ENCODE measurements around the gene IGF1R. TPM values are rescaled to one million over a fixed set of nuclear protein-coding genes. Genes with fewer than 3 reads are reported as not detected.

The IGF1R gene
- total RNA-seq, 2 donors from 2014 or later: 25.7 to 40.1 TPM

DNA sequence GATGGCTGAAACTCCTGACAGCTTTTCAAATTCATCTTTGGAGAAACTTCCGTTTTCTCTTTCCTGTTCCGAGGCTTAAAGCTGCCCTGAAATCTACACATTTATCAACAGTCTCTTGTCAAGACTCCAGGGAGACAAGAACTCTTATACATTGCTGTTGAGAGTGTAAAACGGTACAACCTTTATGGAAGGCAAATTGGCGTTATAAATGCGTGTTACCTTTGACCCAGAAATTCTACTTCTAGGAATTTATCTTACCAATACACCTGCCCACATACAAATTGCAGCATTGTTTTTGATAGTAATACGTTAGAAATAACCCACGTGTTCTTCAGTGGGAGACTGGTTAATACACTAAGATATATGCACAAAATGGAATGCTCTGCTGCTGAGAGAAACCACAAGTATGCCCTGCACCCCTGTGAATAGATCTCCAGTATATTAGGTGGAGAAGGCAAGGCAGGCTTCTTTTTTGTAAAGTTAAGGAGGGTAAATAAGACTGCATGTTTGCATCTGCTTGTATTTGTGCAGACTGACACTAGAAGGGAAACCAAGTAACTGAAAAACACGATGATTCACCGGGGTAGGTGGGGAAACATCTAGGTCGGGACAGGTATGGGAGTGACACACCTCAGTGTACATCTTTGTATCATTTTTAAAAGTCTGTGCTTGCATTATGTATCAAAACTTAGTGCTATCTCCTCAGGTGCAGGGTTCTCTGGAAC, 97.5 kb downstream of the IGF1R start:
- Mint-ChIP-seq H3K36me3 (ENCODE audit: insufficient read depth in 2 of 2) (no peaks in the 10 kb centered on the region), H3K4me1 (ENCODE audit: low read depth) (peaks cover 42% of the 10 kb centered on the region), H3K9me3 (no peaks in the 10 kb centered on the region), H3K27ac (no peak overlapping the region), H3K4me3 (peak overlapping the region; percentile 6 to 20), H3K27me3 (ENCODE audit: low read depth) (no peaks in the 10 kb centered on the region)
- ATAC-seq (replicated peaks in 1 of 2) (peak in 1 of 2 donors; percentile 44), DNase-seq (no peak)

DNA sequence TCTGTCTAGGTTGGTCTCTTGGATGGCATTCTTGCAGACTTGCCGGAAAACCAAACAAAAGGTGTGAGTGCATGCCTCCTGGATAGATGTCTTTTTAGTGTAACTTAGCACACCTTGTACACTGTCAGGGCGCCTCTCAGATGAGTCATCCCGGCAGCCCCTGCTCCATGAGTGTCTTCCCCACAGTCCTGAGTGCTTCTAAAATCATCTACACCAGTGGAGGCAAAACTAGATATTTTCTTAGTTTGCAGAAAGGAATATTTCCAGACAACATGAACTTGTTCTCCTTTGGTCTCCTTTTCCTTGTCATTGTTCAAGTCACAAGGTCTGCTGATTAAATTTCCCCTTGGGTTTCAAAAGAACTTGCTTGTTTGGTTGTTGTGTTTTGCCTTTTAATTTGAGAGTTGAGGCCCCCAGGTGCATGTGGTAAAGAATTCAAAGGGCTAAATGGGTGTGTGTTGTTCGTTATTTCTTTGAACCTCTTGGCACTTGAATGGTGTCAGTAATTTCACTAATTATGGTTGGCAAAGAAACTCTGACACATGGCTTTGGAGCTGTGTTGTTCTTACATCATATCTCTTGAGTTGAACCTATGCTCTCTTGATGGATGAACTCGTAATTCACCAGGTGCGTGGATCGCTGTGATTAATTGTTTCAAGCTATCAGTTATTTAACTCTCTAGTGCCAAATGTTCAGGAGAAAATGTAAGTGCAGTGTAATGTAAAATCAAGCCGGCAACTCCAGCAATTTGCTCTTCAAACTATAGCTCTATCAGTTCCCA, 98.2 kb downstream of the IGF1R start:
- ATAC-seq (replicated peaks in 1 of 2) (peak in 1 of 2 donors; percentile 43), DNase-seq (no peak)
- no peaks in the 10 kb centered on the region for H3K27me3 Mint-ChIP-seq (ENCODE audit: low read depth)
- no peaks in the 10 kb centered on the region for H3K9me3 Mint-ChIP-seq
- H3K4me1 Mint-ChIP-seq (ENCODE audit: low read depth): peaks cover 42% of the 10 kb centered on the region
- H3K4me3 Mint-ChIP-seq: peak overlapping the region in 1 of 2 donors; percentile 6
- H3K27ac Mint-ChIP-seq: no peak overlapping the region
- no peaks in the 10 kb centered on the region for H3K36me3 Mint-ChIP-seq (ENCODE audit: insufficient read depth in 2 of 2)

DNA sequence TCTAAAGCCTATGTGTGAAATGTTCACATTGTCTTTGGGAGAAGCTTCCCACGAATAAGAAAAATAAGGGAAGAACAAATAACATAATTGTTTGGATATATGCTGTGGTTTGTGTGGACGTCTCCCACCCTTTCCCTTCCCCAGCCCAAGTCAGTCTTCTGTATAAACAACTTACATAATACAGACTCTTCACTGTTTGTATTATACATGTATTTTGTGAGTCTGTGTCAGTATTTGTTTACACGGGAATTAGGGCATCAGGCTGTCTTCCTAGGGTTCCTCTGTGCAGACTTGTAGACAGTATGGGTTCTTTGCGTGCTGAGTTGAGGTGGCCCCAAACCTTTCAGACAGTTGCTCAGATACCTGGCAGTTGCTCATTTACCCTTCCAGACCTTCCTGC, 103.4 kb downstream of the IGF1R start:
- Mint-ChIP-seq H3K4me1 (ENCODE audit: low read depth) (peaks cover 29% of the 10 kb centered on the region), H3K27ac (no peak overlapping the region), H3K4me3 (no peak overlapping the region), H3K36me3 (ENCODE audit: insufficient read depth in 2 of 2) (no peaks in the 10 kb centered on the region), H3K27me3 (ENCODE audit: low read depth) (no peaks in the 10 kb centered on the region), H3K9me3 (no peaks in the 10 kb centered on the region)
- ATAC-seq (replicated peaks in 1 of 2) (no peak), DNase-seq (no peak)

DNA sequence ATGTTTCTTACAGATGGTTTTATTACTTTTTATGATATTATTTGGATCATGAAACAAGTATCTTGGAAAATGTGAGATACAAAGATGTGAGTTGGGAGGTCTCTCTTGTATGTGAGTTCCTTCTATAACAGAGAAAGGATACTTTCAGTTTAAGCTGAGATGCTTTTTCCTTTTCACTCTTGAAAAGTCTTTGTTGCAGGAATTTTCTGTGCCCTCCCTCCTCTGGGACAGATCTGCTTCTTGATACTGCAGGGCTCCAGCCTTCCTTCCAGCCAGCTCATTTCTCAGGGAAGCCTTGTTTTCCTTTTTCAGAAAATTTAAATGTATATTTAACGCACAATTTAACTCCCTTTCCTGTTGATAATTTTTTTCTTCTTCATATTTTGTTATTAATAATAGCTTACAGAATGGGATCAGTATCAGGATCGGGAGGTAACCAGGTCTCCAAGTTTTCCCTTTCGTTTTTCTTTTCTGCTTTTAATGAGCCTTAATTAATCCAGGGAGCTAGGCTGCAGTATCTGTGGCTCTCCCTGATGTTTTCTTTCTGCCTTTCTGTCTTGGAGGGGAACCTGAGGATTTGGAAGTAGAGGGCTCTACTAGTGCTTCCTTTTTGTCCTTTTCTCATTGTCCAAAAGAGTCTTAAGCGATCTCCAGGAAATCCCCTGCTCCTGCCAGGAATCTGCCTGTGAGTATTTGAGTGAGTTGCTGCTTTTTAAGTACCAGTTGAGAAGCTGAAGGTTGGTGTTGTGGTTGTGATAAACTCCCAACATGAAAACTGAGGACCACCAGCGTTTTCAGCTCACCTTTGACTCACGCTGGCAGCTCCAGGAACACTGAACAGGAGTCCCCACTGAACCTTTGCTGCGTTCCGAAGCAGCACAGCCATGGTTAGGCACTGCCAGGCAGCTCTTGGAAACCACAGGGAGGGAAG, 105.7 kb downstream of the IGF1R start:
- Mint-ChIP-seq H3K36me3 (ENCODE audit: insufficient read depth in 2 of 2) (no peaks in the 10 kb centered on the region), H3K27ac (no peak overlapping the region), H3K9me3 (no peaks in the 10 kb centered on the region), H3K4me3 (no peak overlapping the region), H3K27me3 (ENCODE audit: low read depth) (no peaks in the 10 kb centered on the region), H3K4me1 (ENCODE audit: low read depth) (peaks cover 32% of the 10 kb centered on the region)
- ATAC-seq (replicated peaks in 1 of 2) (no peak), DNase-seq (no peak)

DNA sequence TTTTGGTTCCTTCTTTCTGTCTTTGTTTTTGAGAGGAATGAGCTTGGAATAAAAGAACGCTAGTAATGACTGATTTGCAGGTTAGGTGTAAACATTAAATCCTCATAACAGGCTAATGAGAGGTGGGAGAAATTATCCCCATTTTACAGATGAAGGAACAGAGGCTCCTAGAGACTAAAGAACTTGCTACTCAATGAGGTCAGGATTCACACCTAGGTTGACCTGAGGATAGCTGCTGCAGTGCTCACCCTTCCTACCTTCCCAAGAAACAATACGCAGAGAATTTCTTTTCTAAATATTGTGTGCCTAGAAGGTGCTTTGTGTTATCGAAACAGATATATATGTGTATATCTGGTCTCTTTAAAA, 106.3 kb downstream of the IGF1R start:
- no peaks in the 10 kb centered on the region for H3K36me3 Mint-ChIP-seq (ENCODE audit: insufficient read depth in 2 of 2)

DNA sequence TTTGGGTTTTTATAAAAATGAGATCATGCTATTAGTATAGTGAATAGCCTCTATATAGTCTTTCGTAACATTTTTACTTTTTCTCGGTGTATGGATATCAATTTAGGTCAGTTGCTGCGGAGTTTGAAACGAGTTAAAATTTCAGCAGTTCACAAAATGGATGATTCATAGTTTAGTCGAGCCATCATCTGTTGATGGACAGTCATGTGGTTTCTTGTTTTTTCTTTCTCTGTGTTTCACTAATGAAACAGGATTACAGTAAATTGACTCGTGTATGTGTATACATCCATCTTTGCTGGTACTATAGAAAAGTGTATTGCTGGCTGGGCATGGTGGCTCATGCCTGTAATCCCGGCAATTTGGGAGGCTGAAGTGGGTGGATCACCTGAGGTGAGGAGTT, 106.8 kb downstream of the IGF1R start:
- Mint-ChIP-seq H3K9me3 (no peaks in the 10 kb centered on the region), H3K27ac (no peak overlapping the region), H3K4me1 (ENCODE audit: low read depth) (peaks cover 32% of the 10 kb centered on the region), H3K4me3 (no peak overlapping the region), H3K36me3 (ENCODE audit: insufficient read depth in 2 of 2) (no peaks in the 10 kb centered on the region), H3K27me3 (ENCODE audit: low read depth) (no peaks in the 10 kb centered on the region)
- ATAC-seq (replicated peaks in 1 of 2) (peak in 1 of 2 donors; percentile 20), DNase-seq (no peak)

More for the DNA sequence above, 106.3 kb downstream of the IGF1R start:
- DNase-seq (no peak), ATAC-seq (replicated peaks in 1 of 2) (no peak)
- Mint-ChIP-seq H3K27me3 (ENCODE audit: low read depth) (no peaks in the 10 kb centered on the region), H3K9me3 (no peaks in the 10 kb centered on the region), H3K4me3 (no peak overlapping the region), H3K27ac (no peak overlapping the region), H3K4me1 (ENCODE audit: low read depth) (peaks cover 32% of the 10 kb centered on the region)

DNA sequence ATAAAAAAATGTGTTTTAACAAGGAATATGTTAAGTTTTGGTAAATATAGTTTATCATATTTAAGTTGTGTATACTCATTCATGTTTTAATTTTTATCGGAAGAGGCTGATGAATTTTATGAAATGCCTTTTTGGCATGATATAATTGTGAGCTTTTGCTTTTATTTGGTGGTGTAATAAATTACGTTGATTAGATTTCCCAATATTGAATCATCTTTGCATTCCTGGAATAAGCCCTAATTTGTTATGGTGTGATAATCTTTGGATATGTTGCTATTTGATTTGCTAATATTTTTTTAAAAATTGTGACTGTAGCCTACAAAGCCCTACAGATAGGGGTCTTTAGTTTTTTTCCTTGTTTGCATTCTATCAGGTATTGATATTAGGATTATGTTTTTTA, 107.4 kb downstream of the IGF1R start:
- H3K36me3 Mint-ChIP-seq (ENCODE audit: insufficient read depth in 2 of 2): no peaks in the 10 kb centered on the region
- ATAC-seq (replicated peaks in 1 of 2) (no peak), DNase-seq (no peak)
- H3K27me3 Mint-ChIP-seq (ENCODE audit: low read depth): no peaks in the 10 kb centered on the region
- peaks cover 32% of the 10 kb centered on the region for H3K4me1 Mint-ChIP-seq (ENCODE audit: low read depth)
- no peak overlapping the region for H3K4me3 Mint-ChIP-seq
- H3K27ac Mint-ChIP-seq: no peak overlapping the region
- H3K9me3 Mint-ChIP-seq: no peaks in the 10 kb centered on the region

DNA sequence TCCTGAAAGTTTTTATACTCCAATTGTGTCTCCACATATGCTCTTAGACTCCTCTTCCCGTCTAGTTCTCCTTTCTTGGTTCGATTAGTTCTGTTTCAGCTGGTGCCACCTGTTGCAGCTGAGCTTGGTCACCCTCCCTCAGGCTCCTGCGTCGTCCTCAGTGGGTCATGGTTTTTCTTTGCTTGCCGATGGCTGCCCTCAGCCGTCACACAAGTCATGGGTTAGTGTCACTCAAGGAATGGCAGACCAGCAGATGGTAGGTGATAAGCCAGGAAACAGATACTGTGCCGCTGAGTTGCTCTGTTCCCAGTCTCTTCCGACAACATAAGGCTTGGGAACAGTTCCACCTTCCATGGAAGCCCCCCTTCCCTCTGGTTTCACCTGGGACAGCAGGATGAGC, 109.9 kb downstream of the IGF1R start:
- H3K4me3 Mint-ChIP-seq: no peak overlapping the region
- H3K9me3 Mint-ChIP-seq: no peaks in the 10 kb centered on the region
- no peaks in the 10 kb centered on the region for H3K36me3 Mint-ChIP-seq (ENCODE audit: insufficient read depth in 2 of 2)
- DNase-seq: no peak
- H3K27ac Mint-ChIP-seq: no peak overlapping the region
- no peaks in the 10 kb centered on the region for H3K27me3 Mint-ChIP-seq (ENCODE audit: low read depth)
- no peak for ATAC-seq (replicated peaks in 1 of 2)
- H3K4me1 Mint-ChIP-seq (ENCODE audit: low read depth): peaks cover 25% of the 10 kb centered on the region

DNA sequence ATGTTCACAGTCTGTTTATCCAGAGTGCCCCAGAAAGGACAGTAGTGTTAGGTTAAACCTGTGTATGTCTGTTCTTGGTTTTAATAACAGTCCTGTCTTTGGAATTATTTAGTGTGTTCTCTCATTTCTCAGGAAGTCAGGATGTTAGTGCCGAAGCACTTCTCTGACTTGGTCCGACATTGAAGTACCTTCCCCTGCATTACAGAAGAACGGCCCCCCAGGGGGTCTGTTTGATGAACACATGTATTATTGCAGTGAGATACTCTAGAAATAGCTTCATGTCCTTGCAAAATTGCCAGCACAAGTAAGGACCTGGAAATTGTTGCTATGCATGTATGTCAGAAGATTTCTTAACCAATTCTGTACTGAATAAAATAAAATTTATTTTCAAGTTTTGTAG, 110.9 kb downstream of the IGF1R start:
- H3K9me3 Mint-ChIP-seq: no peaks in the 10 kb centered on the region
- DNase-seq (no peak), ATAC-seq (replicated peaks in 1 of 2) (no peak)
- H3K4me3 Mint-ChIP-seq: no peak overlapping the region
- H3K4me1 Mint-ChIP-seq (ENCODE audit: low read depth): peaks cover 17% of the 10 kb centered on the region
- H3K27ac Mint-ChIP-seq: no peak overlapping the region
- no peaks in the 10 kb centered on the region for H3K36me3 Mint-ChIP-seq (ENCODE audit: insufficient read depth in 2 of 2)
- H3K27me3 Mint-ChIP-seq (ENCODE audit: low read depth): no peaks in the 10 kb centered on the region

DNA sequence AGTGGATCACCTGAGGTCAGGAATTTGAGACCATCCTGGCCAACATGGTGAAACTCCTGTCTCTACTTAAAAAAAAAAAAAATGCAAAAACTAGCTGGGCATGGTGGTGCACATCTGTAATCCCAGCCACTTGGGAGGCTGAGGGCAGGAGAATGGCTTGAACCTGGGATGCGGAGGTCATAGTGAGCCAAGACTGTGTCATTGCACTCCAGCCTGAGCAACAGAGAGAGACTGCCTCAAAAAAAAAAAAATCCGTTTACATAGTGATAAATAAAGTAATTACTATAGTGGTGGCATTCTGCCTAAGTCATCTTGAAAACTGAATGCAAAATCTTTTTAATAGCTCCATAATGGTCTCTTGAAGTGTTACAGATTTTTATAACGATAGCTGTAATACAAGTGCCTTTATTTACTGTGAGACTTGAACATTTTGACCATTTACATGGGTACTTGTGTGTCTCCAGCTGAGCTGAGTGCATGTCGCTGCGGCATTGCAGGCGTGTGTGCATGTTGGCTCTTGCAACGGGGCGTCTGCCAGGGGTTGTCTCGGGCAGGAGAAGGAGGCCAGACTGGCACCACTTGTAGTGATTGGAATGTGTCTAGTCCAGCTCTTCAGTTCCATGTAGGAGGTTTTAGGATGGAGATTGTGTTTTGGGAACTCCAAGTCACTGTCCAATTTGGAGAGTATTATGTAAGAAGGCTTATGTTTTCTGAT, 111.9 kb downstream of the IGF1R start:
- no peak for DNase-seq
- Mint-ChIP-seq H3K9me3 (no peaks in the 10 kb centered on the region), H3K4me3 (no peak overlapping the region), H3K36me3 (ENCODE audit: insufficient read depth in 2 of 2) (no peaks in the 10 kb centered on the region), H3K27me3 (ENCODE audit: low read depth) (no peaks in the 10 kb centered on the region), H3K4me1 (ENCODE audit: low read depth) (peaks cover 8% of the 10 kb centered on the region), H3K27ac (no peak overlapping the region)
- ATAC-seq (replicated peaks in 1 of 2): no peak

DNA sequence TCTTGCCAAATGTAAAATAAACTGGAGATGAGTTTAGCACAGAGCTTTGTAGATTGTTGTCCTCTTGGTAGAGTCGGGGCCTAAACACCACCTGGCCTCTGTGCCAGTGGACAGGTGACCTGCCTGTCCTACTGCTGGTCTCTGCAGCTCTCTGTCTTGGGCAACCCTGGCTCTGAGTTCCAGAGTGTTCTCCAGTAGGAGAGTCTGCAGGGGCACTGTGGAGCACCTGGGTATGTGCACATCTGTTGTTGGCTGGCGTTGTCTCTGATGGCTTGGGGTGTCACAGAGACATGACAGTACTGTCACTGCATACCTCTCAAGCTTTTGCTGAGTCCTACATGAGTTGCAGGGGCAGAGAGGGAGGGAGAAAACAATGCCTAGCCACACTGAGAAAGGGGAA, 112.6 kb downstream of the IGF1R start:
- H3K4me3 Mint-ChIP-seq: no peak overlapping the region
- H3K36me3 Mint-ChIP-seq (ENCODE audit: insufficient read depth in 2 of 2): no peaks in the 10 kb centered on the region
- ATAC-seq (replicated peaks in 1 of 2): no peak
- peaks cover 6% of the 10 kb centered on the region for H3K4me1 Mint-ChIP-seq (ENCODE audit: low read depth)
- no peaks in the 10 kb centered on the region for H3K9me3 Mint-ChIP-seq
- no peak overlapping the region for H3K27ac Mint-ChIP-seq
- no peaks in the 10 kb centered on the region for H3K27me3 Mint-ChIP-seq (ENCODE audit: low read depth)
- no peak for DNase-seq

DNA sequence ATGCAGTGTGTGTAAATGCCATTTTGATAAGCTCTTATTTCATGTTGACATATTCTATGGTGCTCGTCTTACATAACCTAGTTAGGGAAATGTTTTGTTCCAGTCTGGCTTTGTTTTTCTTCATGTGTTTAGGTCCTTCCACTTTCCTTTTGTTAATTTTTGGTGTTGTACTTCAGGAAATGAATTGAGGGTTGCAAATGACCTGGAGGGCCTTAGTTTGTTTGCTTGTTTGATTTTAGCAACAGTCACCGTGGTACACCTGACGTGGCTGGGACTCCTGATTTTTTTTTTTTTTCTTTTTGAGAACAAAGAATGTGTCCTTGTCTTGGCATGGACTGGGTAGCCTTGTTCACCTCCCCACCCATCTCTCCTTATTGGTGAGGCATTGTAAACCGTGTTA, 114.8 kb downstream of the IGF1R start:
- ATAC-seq (replicated peaks in 1 of 2) (no peak), DNase-seq (no peak)
- Mint-ChIP-seq H3K27ac (no peak overlapping the region), H3K9me3 (no peaks in the 10 kb centered on the region), H3K27me3 (ENCODE audit: low read depth) (no peaks in the 10 kb centered on the region), H3K4me3 (no peak overlapping the region), H3K36me3 (ENCODE audit: insufficient read depth in 2 of 2) (no peaks in the 10 kb centered on the region), H3K4me1 (ENCODE audit: low read depth) (peaks cover 6% of the 10 kb centered on the region)

Measured in activated T-cell treated with anti-CD3 and anti-CD28 coated beads, Interleukin-2, amount 50 U/mL, for 72 hours (primary cell).